ENCODE results near the gene OR2V1.
"Not testable (repeated sequence)": the region's sequence is repeated elsewhere in the genome, so short reads cannot be mapped to it uniquely, and the experiment has no call there.

GRCh38 chr5:181101930-181102674 lies 28.9 kb downstream of the OR2V1 start:
- not testable (repeated sequence) for TF ChIP-seq CTCF, POLR2A (IDR thresholded peaks at IDR 0.05)
